Measurements from ENCODE around the gene PSMD10.

GRCh38 chrX:108068121-108068520 is 23.2 kb downstream of the PSMD10 start:
- TF ChIP-seq TEAD4 (IDR thresholded peaks at IDR 0.05) (no peak), TAF1 (IDR thresholded peaks at IDR 0.05; ENCODE audit: low read depth) (no peak), REST (IDR thresholded peaks at IDR 0.05; ENCODE audit: low read depth) (no peak), EGR1 (IDR thresholded peaks at IDR 0.05) (no peak)

Data from Ishikawa (cell line).